Measurements from ENCODE around the gene RILPL1. TPM values are rescaled to one million over a fixed set of nuclear protein-coding genes. Genes with fewer than 3 reads are reported as not detected.
"Not testable (repeated sequence)": the region's sequence is repeated elsewhere in the genome, so short reads cannot be mapped to it uniquely, and the experiment has no call there.

Gene RILPL1
- total RNA-seq, 1 donor from 2014 or later, result 6.2 TPM

DNA sequence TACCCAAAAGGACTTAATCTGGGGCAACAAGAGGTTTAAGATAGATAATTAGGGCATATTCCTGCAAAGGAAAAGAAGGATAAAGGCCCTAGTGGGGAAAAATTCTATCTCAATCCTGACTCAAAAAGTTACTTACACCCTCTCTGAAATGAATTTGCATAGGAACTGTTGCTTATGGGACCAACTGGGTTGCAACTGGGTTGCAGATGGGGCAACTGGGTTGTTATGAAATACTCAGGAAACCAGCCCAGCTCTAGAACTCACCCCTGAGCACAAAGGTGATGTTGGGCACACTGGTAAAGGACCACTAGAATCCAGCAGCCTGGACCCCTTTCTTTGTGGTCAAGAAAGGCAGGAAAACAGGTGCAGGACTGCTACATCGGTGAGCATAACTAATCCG, 17.2 kb upstream of the RILPL1 start:
- TF ChIP-seq, protein P1, sequence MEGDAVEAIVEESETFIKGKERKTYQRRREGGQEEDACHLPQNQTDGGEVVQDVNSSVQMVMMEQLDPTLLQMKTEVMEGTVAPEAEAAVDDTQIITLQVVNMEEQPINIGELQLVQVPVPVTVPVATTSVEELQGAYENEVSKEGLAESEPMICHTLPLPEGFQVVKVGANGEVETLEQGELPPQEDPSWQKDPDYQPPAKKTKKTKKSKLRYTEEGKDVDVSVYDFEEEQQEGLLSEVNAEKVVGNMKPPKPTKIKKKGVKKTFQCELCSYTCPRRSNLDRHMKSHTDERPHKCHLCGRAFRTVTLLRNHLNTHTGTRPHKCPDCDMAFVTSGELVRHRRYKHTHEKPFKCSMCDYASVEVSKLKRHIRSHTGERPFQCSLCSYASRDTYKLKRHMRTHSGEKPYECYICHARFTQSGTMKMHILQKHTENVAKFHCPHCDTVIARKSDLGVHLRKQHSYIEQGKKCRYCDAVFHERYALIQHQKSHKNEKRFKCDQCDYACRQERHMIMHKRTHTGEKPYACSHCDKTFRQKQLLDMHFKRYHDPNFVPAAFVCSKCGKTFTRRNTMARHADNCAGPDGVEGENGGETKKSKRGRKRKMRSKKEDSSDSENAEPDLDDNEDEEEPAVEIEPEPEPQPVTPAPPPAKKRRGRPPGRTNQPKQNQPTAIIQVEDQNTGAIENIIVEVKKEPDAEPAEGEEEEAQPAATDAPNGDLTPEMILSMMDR (IDR thresholded peaks at IDR 0.05; ENCODE audit: partially characterized antibody, unreplicated experiment), result no peak

DNA sequence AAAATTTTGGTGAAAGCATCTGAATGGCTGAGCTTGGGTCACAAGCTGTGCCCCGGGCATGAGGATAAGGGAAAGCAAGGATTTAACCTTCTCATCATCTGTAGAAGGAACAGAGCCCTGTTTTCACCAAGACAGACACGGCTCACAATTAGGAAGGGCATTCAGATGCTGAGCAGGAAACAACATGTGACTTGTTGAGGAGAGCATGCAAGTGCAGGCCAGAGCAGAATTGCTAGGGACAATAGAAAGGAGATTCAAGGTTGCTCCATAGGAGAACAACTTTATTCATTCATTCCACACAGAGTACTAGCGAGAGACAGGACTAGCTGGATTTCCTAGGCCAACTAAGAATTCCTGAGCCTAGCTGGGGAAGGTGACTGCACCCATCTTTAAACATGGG, 14.6 kb upstream of the RILPL1 start:
- H3K27ac Mint-ChIP-seq (ENCODE audit: unreplicated experiment), result no peak overlapping the region
- no peak overlapping the region for H3K4me3 Mint-ChIP-seq (ENCODE audit: unreplicated experiment)
- no peak for DNase-seq
- peaks cover 4% of the 10 kb centered on the region for H3K27me3 Mint-ChIP-seq (ENCODE audit: unreplicated experiment)
- peaks cover 3% of the 10 kb centered on the region for H3K36me3 Mint-ChIP-seq (ENCODE audit: unreplicated experiment)
- H3K9me3 Mint-ChIP-seq (ENCODE audit: unreplicated experiment), result no peaks in the 10 kb centered on the region
- TF ChIP-seq, protein P1 (IDR thresholded peaks at IDR 0.05; ENCODE audit: partially characterized antibody, unreplicated experiment), result no peak
- H3K4me1 Mint-ChIP-seq (ENCODE audit: low read depth, unreplicated experiment), result no peaks in the 10 kb centered on the region

More for the DNA sequence above, 17.2 kb upstream of the RILPL1 start:
- Mint-ChIP-seq H3K4me1 (ENCODE audit: low read depth, unreplicated experiment) (no peaks in the 10 kb centered on the region), H3K36me3 (ENCODE audit: unreplicated experiment) (peaks cover 3% of the 10 kb centered on the region), H3K9me3 (ENCODE audit: unreplicated experiment) (no peaks in the 10 kb centered on the region), H3K27ac (ENCODE audit: unreplicated experiment) (no peak overlapping the region), H3K4me3 (ENCODE audit: unreplicated experiment) (no peak overlapping the region), H3K27me3 (ENCODE audit: unreplicated experiment) (no peaks in the 10 kb centered on the region)
- no peak for DNase-seq

DNA sequence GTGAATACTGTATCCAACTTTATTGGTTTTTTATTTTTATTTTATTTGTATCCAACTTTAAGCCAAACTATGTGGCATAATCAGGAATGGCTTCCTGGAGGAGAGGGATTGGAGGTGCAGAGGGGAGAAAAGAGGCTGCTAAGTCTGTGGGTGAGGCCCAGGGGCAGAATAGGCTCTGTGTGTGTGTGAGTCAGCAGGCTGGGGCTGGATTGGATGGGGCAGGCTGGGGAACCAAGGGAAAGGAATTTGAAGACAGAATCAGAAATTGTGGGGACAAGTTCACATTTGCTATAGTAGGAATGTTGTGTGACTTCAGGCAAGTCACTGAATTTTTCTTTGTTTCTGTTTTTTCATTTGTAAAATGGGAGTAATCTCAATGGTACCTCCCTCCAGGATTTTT, 12.8 kb upstream of the RILPL1 start:
- no peak overlapping the region for H3K27ac Mint-ChIP-seq (ENCODE audit: unreplicated experiment)
- H3K36me3 Mint-ChIP-seq (ENCODE audit: unreplicated experiment), result peaks cover 3% of the 10 kb centered on the region
- no peak for DNase-seq
- H3K4me1 Mint-ChIP-seq (ENCODE audit: low read depth, unreplicated experiment), result no peaks in the 10 kb centered on the region
- H3K9me3 Mint-ChIP-seq (ENCODE audit: unreplicated experiment), result no peaks in the 10 kb centered on the region
- TF ChIP-seq, protein P1 (IDR thresholded peaks at IDR 0.05; ENCODE audit: partially characterized antibody, unreplicated experiment), result no peak
- H3K27me3 Mint-ChIP-seq (ENCODE audit: unreplicated experiment), result peaks cover 6% of the 10 kb centered on the region
- H3K4me3 Mint-ChIP-seq (ENCODE audit: unreplicated experiment), result no peak overlapping the region

DNA sequence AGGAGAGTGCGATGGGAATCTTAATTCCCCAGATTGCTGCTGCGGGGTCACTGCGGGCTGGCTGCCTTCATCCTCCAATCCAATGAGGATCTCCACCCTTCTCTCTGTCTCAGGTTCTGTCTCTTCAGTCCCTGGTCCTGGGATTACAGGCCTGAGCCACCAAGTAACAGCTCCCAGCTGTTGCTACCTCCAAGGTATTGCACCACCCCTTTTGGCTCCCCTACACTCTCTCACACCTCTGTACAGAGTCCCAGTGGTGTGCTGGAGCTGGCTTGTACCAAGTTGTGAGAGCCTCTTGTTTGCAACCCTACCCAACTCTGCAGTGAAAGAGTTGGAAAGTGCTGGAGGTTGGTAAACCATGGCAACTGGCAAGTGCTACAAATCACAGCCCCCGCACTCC, 10.0 kb upstream of the RILPL1 start:
- Mint-ChIP-seq H3K27ac (ENCODE audit: unreplicated experiment) (no peak overlapping the region), H3K9me3 (ENCODE audit: unreplicated experiment) (no peaks in the 10 kb centered on the region), H3K27me3 (ENCODE audit: unreplicated experiment) (peaks cover 6% of the 10 kb centered on the region), H3K36me3 (ENCODE audit: unreplicated experiment) (no peaks in the 10 kb centered on the region), H3K4me3 (ENCODE audit: unreplicated experiment) (no peak overlapping the region), H3K4me1 (ENCODE audit: low read depth, unreplicated experiment) (no peaks in the 10 kb centered on the region)
- TF ChIP-seq, protein P1 (IDR thresholded peaks at IDR 0.05; ENCODE audit: partially characterized antibody, unreplicated experiment), result no peak
- DNase-seq, result no peak

DNA sequence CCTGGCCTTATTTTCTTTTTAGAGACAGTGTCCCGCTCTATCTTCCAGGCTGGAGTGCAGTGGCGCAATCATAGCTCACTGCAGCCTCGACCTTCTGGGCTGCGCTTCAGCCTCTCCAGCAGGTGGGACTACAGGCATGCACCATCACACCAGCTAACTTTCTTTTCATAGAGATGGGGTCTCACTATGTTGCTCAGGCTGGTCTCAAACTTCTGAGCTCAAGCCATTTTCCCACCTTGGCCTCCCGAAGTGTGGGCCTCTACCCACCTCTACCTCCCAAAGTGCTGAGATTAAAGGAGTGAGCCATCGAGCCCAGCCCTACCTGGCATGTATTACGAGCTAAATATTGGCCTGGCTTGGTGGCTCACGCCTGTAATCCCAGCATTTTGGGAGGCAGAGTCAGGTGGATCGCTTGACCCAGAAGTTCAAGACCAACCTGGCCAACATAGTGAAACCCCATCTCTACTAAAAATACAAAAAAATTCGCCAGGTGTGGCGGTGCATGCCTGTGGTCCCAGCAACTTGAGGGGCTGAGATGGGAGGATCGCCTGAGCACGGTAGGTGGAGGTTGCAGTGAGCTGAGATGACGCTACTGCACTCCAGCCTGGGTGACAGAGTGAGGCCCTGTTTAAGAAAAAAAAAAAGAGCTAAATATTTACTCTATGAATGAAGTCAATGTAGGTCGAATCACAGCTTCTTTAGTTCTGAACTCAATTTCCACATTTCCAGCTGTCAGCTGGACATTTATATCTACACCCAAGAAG, 7.6 kb upstream of the RILPL1 start:
- H3K4me3 Mint-ChIP-seq (ENCODE audit: unreplicated experiment), result no peak overlapping the region
- H3K9me3 Mint-ChIP-seq (ENCODE audit: unreplicated experiment), result no peaks in the 10 kb centered on the region

DNA sequence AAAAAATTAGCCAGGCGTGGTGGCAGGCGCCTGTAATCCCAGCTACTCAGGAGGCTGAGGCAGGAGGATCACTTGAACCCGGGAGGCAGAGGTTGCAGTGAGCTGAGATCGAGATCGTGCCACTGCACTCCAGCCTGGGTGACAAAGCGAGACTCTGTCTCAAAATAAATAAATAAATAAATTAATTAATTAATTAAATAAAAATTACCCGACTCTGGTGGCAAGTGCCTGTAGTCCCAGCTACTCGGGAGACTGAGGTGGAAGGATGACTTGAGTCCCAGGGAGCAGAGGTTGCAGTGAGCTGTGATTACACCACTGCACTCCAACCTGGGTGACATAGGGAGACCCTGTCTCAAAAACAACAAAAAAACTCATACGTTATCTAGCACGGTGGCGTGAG, 2.4 kb upstream of the RILPL1 start:
- not testable (repeated sequence) for DNase-seq; H3K4me3 Mint-ChIP-seq (ENCODE audit: unreplicated experiment); H3K4me1 Mint-ChIP-seq (ENCODE audit: low read depth, unreplicated experiment); H3K36me3 Mint-ChIP-seq (ENCODE audit: unreplicated experiment); H3K9me3 Mint-ChIP-seq (ENCODE audit: unreplicated experiment); H3K27ac Mint-ChIP-seq (ENCODE audit: unreplicated experiment)
- H3K27me3 Mint-ChIP-seq (ENCODE audit: unreplicated experiment), result peaks cover 12% of the 10 kb centered on the region

More for the DNA sequence above, 7.6 kb upstream of the RILPL1 start:
- DNase-seq, result no peak
- H3K27me3 Mint-ChIP-seq (ENCODE audit: unreplicated experiment), result peaks cover 7% of the 10 kb centered on the region
- TF ChIP-seq, protein P1 (IDR thresholded peaks at IDR 0.05; ENCODE audit: partially characterized antibody, unreplicated experiment), result no peak
- no peaks in the 10 kb centered on the region for H3K4me1 Mint-ChIP-seq (ENCODE audit: low read depth, unreplicated experiment)
- no peak overlapping the region for H3K27ac Mint-ChIP-seq (ENCODE audit: unreplicated experiment)
- H3K36me3 Mint-ChIP-seq (ENCODE audit: unreplicated experiment), result no peaks in the 10 kb centered on the region
